GM19351 (cell line): ENCODE data around the gene CMIP.

Experiments used
- ATAC-seq: cut with Tn5 transposase; IDR thresholded peaks from one replicate; pipeline ENCODE4 v1.9.1; 2021; ENCODE audit warnings: mild to moderate bottlenecking, moderate library complexity; ENCODE audit not compliant: unreplicated experiment

CMIP gene

DNA sequence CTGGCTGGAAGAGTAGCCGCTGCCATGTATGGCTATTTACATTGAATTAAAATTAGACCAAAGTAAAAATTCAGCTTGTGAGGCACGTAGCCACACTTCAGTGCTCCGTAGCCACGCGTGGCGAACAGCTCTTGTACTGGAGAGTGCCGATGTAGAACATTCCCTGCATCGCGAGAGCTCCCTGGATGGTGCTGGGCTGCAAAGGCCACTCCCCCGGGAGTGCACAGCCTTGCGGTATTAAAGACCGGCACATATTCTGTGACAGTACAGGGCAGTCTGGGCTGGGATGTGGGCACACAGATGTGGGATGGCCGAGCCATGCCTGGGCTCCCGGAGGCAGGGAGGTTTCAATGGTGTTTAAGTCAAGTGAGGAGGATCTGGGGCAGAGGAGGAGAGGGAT is 102.2 kb downstream of the CMIP start:
- no peak for ATAC-seq

DNA sequence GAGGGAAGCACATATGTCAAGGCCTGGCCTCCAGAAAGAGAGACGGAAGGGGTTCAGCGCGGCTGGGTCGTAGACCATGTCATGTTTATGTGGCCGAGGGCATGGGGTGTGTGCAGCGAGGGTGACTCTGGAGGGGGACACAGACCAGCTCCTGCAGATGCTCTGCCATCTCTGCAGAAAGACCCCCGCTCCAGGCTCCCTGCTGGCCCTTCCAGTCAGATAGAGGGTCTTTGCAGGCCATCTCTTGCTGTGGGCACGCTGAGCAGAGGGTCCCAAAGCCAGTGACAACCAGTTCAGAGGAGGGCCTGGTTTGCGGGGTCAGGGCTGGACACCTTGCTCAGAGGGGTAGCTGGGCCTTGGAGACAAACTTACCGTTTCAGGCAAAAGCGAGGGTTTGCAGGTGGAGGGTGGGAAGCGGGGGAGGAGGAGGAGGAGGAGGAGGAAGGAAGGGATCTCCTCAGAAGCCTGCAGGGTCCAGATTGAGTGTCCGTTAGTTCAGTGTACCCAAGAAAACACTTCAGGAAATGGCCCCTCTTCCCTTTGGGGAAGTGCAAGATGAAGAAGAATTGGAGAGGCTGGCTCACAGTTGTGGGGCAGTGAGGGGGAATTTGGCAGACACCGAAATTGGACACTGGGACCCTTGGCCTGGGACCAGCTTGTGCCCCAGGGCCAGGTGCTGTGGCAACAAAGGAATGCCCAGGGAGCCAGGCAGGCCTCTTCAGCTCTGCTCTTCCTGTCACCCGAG is 102.8 kb downstream of the CMIP start:
- ATAC-seq, result no peak

DNA sequence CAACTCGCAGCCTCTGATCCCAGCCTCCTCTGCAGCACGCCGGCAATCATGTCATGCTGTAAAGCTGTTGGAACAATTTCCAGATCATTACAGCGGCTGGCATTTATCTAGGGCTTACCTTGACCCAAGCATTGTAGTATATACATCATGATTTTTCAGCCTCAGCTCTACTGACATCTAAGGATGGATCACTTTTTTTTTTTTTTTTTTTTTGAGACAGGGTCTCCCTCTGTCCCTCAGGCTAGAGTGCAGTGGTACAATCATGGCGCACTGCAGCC is 103.3 kb downstream of the CMIP start:
- no peak for ATAC-seq

DNA sequence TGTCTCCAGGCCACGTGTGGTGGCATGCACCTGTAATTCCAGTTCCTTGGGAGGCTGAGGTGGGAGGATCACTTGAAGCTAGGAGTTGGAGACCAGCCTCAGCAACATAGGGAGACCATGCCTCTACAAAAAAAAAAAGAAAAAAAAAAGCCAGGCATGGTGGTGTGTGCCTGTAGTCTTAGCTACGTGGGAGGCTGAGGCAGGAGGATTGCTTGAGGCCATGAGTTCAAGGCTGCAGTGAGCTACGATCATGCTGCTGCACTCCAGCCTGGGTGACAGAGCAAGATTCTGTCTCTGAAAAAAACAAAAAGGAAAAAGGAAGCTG is 103.9 kb downstream of the CMIP start:
- ATAC-seq, result no peak

DNA sequence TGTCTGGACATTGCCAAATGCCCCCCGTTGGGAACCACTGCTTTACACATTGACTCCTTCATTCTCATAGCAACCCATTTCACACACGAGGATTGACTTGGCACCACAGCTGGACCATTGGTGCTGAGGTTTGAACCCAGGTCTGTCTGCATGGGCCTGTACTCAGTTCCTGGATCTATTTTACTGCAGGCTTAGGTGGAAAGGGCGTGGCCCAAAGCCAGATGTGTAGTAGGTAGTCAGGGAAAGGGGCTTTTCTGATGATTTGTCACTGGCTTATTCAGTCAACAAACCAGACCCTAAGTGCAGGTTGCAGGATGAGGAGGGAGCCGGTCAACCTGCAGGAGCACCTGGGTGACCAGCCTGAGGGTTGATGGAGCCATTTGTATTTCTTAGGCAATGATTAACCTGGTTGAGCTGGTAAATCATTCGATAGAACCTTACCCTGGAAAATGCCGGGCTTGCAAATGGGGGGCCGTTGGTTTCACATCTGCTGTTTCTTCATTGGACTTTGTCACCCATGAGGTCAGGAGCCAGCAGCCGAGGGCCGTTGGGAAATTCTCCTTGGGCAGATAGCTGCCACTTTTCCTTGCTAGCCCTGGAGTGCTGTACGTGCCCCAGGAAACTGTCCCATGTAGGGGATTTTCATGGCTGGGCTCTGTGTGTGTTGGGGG is 104.4 kb downstream of the CMIP start:
- no peak for ATAC-seq

DNA sequence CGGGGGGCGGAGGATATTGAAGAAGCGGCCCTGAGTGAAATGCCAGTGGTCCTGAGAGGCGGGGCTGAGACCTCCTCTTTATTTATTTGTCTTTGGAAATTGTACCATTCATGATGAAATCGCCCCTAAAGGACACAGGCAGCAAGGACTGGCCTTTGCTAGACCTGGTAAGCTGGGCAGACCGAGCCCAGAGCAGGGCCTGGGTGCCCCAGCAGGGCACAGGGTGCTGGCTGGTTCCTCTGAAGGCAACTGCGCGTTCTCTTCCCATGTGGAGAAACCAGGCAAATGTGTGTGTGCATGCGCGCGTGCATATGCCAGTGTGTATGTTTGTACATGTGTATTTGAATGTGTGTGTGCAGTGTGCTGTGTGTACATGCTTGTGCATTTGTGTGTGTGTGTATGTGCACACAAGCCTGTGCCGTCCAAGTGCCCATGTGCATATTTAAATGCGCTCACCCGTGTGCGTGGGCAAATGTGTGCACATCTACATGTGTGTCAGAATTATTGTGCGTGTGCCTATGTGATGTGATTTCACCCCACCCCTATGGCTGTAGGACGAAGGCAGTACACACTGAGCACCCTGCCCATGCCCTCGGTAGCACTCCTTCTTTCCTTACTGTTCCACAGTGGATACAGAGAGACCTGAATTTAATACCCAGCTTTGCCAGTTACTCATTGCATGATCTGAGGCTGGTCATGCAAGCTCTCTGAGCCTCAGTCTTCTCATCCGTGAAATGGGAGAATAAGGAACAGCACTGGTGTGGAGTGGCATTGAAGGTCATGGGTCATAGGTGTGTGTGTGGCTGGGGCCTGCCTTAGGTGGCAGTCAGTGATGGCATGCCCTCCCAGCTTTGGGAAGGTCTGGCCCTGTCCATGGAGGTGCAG is 105.2 kb downstream of the CMIP start:
- ATAC-seq, result no peak

DNA sequence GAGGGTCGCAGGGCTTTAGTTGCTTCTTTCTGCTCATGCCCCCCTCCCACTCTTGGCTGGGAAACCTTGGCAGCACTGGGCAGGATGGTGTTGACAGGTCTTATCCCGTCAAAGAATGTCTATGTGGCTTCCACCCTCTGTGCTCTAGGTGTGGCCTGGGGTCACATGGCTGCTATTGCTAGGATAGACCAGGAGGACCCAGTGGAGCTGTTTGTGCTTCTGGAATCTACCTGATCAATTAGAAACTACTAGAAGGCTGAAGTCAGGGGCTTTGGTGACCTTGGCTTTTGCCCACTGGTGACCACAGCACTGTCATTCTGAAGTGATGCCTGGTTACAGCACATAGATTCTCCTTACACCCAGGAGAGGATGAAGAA is 105.8 kb downstream of the CMIP start:
- no peak for ATAC-seq

DNA sequence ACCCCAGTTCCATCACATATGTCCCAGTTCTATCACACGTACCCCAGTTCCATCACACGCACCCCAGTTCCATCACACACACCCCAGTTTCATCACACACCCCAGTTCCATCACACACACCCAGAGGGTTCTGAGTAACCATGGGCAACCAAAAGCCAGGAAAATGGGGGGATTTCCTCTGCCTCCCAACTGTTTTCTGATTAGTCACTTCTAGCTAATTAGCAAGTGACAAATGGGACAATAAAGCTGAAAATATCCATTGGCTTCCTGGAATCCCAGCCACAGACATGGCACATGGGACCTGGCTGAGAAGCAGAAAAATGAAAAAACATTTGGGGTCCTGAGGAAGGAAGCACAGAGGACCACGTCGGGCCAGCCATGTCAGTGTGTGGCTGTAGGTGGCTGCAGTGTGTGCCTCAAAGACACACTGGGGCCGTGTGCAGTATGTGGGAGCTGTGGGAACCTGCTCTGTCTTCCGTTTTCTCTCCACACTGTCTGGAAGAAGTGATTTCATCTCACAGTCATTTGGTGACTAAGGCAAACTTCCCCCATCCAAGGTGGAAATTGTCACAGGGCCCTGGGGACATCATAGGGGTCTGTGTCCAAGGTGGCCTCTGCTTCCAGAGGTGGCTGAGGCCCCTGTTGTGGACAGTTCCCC is 106.7 kb downstream of the CMIP start:
- ATAC-seq, result no peak

DNA sequence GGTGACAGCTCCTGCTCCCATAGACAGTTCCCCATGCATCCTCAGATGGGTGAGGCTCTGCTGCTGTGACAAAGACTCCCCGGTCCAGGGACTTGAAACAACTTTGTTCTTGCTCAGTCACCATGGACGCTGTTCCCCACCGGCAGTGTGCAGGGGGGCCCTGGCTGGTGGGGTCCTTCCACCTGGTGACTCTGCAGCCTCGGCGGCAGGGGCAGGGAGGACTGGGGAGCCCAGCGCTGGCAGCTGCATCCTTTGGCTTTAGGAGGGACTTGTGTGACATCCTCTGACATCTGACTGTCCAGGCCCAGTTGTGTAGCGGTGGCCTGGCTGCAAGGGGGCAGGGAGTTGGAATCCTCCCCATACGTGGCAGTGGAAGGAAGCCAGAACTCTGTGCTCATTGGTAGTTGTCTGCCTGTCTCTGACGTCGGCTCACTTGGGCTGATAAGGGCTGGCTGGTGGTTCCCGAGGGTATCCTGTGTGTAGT is 107.3 kb downstream of the CMIP start:
- ATAC-seq, result no peak

DNA sequence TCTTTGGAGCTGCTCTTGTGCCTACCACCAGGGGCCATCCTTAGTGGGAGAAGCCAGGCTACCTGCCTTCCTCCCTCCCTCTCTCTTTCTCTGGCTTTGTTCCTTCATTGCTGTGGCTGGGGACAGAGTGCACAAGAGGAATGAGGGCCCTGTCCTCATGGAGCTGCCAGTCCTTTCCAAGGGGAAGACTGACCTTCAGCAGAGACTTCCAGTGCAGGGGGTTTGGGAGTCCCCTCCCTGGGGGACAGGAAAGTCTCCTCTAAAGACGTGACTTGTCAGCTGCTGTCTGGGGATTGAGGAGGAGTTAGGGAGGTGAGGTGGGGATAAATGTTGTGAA is 108.1 kb downstream of the CMIP start:
- ATAC-seq, result no peak

DNA sequence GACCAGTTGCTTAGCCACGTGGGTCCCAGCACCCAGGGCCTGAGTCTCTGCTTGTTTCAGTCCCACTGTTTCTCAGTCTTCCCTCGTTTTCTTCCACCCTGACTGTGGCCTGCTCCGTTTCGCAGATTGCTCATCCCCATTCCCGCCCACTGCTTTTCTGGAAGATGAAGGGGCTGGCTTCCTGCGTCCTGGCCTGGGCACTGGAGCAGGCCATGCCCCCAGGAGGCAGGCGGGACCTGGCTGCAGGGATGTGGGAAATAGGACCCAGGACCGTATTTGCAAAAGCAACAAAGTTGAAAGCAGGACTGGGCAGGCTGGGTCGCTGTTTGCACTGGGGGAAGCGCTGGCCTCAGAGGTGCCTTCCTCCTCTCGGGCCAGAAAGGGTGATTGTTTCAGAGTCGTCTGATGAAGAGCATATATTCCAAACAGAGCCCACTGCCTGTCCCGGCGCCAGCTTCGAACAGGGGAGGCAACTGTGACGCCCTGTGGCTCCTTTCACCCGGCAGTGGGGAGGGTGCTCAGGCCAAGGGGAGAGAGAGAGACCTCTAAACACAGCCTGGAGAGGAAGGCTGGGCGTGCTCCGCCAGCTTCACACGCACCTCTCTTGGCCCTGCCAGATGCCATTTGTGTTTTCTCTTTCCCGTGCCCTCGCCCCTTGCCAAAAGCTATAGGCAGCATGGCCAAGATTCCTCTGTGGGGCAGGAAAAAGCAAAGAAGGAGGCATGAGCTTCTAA is 108.6 kb downstream of the CMIP start:
- ATAC-seq, result no peak

DNA sequence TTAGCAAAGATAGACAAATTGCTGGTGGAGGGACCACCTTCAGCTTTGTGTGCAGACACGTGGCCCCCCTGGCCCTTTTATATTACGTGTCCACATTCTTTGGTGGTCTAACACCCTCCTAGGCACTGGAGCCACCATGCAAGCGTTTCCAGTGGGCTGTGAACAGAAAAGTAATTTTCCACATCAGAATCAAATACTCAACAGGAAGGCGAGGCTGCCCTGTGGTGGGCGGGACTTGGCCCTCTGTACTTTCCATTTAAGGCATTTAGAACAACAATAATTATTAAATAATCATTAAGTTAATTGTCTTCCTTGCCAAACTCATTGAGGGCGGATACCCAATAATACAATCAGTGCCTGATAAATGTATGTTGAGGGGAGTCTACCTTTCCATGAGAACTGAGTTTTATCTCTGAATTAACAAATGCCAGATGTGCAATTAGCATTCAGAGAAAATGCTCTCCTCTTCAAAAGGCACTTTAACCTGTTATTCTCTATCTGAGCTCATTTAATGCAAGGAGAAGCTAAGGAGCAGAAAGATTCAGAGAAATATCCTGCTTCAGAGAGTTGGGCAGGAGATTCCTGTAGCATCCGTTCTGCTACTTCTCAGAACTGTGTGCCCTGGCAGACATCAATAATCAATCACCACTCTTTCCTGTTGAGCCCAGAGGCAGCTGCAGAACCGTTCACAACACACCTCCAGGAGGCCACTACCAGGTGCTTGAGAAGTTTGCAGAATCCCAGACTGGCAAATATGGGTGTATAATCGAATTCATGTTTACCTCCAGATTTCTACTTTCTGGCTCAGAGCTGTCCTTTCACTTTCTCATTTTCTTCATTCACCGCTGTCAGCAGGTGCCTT is 109.4 kb downstream of the CMIP start:
- no peak for ATAC-seq

DNA sequence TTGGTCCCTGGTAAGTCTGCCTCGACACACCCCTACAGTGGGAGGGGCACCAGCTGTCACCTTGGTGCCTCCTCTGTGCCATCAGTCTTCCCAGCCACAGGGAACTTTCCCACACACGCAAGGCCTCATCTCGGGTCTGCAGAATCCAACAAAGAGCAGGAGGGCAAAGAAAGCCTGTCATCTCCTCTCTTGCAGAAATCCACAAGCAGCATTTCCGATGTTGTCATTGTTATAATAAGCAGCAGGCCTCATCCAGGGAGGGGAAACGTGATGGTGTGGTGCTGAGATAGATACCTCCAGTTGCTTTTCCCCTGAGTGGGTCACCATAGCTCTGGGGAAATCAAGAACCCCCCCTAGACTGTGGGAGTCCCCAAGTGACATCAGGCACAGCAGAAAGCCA is 110.4 kb downstream of the CMIP start:
- no peak for ATAC-seq

DNA sequence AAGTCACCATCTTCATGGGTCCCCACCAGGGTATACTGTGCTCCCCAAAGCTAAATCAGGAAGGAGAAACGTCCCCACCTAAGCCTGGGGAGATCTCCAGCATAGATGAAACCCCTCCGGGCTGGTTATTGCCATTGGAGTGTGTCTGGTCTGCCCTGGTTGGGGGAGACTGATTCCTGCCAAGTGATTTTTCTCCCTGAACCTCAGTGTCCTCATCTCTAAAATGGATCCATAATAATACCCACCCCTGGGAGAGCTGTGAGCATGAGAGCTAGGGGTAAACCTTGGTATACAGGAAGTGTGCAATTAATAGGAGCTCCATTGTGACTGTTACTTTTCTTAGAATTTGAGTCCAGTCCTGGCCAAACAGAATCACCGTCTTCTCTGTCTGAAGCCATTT is 111.1 kb downstream of the CMIP start:
- ATAC-seq, result no peak

DNA sequence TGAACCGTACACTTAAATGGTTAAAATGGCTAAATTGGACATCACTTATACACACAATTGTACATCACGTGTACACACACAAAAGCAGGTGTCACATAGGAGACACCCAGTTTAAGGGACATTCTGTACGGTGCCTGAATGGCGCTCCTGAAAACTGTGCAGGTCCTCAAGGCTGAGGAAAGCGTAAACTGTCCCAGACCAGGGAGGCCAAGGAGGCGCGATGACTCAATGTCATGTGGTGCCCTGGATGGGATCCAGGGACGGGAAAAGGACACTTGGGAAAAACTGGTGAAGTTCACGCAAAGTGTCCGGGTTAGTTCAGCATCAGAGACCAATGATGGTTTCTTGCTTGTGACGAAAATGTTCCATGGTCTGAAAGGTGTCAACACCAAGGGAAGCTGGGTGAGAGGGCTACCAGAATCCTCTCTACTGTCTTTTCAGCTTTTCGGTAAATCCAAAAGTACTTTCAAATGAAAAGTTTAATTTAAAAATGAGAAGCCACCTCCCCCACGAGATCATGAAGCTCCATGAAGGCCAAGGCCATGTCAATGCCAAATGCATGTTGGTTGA is 112.2 kb downstream of the CMIP start:
- ATAC-seq, result no peak

DNA sequence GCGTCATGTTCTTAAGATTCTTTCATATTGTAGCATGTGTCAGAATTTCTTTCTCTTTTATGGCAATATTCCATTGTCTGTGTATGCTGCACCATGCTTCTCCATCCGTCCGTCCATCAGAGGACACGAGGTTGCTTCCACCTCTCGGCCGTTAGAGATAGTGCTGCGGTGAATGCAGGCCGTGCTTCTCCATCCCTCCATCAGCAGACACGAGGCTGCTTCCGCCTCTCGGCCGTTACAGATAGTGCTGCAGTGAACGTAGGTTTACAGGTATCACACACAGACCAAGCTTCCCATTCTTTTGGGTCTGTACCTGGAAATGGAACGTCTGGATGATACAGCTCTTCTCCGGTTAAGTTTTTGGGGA is 113.5 kb downstream of the CMIP start:
- no peak for ATAC-seq

DNA sequence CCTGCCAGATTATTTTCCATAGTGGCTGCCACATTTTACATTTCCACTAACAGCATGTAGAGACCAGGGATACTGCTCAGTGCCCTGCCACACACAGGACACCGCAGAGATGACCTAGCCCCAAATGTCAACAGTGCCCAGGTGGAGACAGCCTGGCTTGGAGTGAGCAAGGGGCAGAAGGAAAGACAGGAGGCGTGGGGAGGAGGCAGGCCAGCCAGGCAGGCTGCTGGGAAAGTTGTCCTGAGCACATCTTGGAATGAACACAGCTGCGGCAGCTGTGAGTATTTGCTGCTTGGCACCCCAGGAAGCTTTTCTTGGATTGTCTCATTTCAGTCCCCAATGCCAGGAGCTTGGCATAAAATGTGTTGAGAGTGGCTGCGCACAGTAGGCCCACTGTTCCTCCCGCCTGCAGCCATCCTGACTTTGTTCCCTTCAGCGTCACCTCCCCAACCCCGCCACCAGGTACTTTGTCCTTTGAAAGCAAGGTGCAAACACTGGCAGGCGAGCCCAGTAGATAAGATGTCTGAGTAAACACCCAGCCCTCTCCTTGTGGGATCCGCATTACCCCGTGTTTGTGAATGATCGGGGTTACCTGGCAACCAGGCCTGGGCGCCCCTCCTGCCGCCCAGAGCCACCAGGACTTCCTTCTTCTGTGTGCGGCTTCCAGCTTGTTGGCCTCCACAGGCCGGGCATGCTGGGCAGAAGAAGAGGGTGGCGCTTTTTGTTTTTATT is 114.0 kb downstream of the CMIP start:
- no peak for ATAC-seq

DNA sequence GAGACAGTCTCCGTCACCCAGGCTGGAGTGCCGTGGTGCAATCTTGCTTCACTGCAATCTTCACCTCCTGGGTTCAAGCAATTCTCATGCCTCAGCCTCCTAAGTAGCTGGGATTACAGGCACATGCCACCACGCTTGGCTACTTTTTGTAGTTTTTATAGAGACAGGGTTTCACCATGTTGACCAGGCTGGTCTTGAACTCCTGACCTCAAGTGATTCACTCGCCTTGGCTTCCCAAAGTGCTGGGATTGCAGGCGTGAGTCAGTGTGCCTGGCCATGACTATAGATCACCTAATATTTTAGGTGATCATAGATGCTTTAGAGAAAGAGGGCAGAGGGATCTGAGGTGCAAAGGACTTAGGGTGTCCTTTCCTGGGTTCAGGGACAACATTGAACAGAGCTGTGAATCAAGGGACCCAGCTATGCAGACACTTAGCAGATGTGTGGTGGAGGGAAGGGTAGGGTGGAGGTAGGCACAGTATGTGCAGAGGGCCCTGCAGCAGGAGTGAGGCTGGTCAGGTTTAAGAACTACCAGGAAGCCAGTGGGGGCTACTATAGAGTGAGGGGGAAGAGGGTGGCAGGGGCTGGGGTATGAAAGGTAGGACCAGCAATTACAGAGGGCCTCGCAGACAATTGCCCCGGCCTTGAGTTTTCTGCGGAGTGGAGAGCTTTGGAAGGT is 116.5 kb downstream of the CMIP start:
- no peak for ATAC-seq
